ENCODE data around the gene ULK4.
A peak's percentile ranks its signal among the peaks of the same experiment; 100 is the strongest.

ULK4 gene

DNA sequence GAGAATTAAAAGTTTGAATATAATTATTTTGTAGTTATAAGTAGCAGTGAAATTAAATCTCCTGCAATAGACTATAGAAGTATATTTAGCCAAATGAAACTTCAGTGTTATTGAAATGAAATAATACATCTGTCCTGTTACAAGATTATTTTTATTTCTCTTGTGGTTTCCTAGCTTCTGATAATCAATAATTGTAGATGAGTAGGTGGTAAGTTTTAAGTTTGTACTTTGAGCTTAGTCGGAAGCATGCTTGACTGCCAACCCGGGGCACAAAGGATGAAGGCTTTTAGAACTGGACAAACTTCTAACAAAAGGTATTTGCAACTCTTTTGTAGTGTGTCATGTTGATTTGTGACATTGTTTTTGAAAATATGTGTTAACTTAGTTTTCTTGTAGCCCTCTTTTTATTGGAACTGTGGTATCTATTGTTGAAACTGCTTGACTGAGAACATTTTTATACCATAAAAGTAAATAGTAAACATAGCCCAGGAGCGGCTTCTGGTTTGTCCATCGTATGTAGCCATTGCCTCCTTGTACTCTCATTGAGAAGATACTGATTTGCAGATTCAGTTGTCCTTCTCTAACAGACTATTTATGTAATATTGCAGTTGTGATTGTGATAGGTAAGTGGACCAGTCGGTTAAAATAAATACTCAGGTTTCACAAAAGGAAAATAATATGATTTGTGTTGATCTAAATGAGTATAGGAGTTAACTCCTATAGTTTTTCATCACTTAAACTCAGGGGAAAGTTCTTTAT, 759.6 kb downstream of the ULK4 start:
- TF ChIP-seq CTCF (IDR thresholded peaks at IDR 0.05; ENCODE audit: control insufficient read depth, extremely low read depth, insufficient read depth), result no peak
- no peak overlapping the region; the same call in 1 of the 2 replicates for H3K4me3 ChIP-seq (ENCODE audit: low read depth, low read length)
- no peak for DNase-seq (ENCODE audit: low read depth)

- DNase-seq (ENCODE audit: low read depth), result no peak
- no peak for TF ChIP-seq CTCF (IDR thresholded peaks at IDR 0.05; ENCODE audit: control insufficient read depth, extremely low read depth, insufficient read depth)
- peak overlapping the region; percentile 82 for H3K4me3 ChIP-seq (ENCODE audit: low read depth, low read length)
These were observed 761.3 kb downstream of the ULK4 start for GRCh38 chr3:41200669-41201021.

DNA sequence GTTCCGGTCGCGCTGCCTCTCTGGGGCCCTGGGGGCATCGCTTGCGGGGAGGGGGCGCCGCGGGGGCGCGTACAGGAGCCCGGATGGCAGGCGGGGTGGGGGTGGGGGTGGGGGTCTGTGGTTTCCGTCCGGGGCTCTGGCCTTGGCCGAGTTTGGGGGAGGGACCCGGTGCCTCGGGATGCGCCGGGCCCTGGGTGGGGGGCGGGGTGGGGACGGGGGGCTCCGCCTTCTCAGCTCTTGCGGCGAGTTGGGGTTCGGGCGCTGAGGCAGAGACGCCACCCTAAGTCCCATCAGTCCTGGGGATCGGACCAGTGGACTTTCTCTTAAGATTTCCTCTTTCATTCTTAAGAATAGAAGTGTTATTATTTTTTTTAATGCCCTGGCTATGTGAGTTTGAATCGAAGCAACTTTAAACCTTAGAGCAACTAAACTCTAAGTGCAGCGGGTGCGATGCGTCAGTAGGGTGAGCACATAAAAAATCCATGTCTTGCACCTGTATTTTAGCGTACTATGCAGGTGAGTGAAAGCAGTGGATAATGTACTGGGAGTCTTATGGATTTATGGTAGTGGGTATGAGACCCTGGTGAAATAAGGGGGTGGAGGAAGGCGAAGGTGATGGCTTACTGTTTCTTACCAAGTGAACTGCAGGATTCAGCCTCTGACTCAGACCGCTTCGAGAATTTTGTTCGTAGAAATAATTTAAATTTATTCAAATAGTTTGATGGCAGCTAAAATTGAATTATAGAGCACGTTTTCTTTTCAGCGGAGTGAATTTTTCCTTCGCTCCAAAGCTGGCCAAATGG, 761.8 kb downstream of the ULK4 start:
- no peak for DNase-seq (ENCODE audit: low read depth)
- 0 out of 2 replicates have a peak, but pooled peaks have one; percentile 1 for TF ChIP-seq CTCF (IDR thresholded peaks at IDR 0.05; ENCODE audit: control insufficient read depth, extremely low read depth, insufficient read depth)
- H3K4me3 ChIP-seq (ENCODE audit: low read depth, low read length), result peak overlapping the region; percentile 82

DNA sequence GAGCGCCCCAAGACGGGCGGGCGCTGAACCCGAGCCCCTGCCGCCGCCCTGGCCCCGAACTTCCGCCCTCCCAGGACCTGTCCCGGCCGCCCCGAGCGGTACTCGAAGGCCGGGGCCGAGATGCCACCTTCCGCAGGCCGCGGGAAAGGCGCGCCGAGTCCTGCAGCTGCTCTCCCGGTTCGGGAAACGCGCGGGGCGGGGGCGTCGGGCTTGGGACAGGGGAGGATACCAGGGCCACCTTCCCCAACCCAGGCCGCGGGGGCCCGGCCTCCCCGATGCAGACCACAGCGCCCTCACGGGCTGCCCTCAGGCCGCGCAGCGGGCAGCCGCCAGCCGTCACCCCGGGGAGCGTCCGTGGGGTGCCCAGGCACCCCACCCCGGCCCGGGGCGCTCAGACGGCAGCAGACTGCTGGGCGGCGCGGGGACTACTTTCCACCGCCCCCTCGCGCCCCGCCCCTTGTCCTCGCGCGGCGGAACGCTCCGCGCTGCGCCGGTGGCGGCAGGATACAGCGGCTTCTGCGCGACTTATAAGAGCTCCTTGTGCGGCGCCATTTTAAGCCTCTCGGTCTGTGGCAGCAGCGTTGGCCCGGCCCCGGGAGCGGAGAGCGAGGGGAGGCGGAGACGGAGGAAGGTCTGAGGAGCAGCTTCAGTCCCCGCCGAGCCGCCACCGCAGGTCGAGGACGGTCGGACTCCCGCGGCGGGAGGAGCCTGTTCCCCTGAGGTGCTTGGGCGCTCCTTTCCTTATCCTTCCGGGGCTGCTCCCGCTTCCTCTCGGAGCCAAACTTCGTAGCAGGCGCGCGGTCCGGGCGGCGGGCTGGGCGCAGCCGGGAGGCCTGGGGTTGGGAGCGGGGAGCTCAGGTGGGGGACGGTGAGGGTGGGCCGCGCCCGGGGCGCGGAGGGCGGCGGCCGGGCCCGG, 762.7 kb downstream of the ULK4 start, which contains the start of gene CTNNB1:
Gene CTNNB1 (plus strand): TSS at position 556 of the 916 bp plus-strand sequence. CDS start 24,564 bp downstream, outside the sequence.
- H3K4me3 ChIP-seq (ENCODE audit: low read depth, low read length), result peak within 1 kb of the TSS; percentile 82
- TF ChIP-seq CTCF (IDR thresholded peaks at IDR 0.05; ENCODE audit: control insufficient read depth, extremely low read depth, insufficient read depth), result peak; percentile 6; the same call in 1 of the 2 replicates
- DNase-seq (ENCODE audit: low read depth), result peak; percentile 86

DNA sequence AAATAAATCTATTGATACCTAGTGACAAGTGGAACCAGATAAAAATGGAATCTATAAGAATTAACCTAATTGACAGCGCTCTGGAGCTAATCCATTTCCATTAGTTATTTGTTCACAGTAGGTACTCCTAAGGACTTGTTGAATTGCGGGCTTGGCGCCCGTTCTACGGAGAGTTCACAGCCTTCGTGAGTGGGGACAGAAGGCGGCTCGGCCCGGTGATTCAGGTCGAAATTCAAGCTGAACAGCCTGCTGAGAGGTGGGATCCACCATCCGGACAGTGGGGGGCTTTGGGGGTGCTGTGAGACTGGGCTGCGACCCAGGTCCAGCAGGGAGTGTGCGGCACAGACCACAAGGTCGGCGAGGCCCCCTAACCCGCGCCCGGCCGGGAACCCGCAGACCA, 763.4 kb downstream of the ULK4 start:
- no peak for DNase-seq (ENCODE audit: low read depth)
- no peak for TF ChIP-seq CTCF (IDR thresholded peaks at IDR 0.05; ENCODE audit: control insufficient read depth, extremely low read depth, insufficient read depth)
- peak overlapping the region; percentile 82 for H3K4me3 ChIP-seq (ENCODE audit: low read depth, low read length)

DNA sequence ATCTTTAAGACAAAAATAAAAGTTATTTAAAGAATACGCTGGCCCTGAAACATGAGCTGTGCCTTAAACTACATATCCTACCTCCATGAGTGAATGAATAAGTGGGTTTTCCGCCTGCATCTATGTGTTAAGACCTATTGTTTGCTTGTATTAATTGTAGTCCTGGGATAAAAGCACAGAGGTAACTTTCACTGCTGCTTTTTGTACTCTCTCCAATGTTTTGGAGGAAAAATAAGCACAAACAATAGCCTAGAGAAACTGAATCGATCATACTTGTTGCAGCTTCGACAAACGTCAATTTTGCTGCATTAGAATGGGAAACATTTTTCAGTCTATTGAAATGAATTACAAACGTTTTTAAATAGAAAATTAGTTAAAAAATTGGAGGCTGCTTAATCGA, 763.9 kb downstream of the ULK4 start:
- DNase-seq (ENCODE audit: low read depth), result no peak
- no peak for TF ChIP-seq CTCF (IDR thresholded peaks at IDR 0.05; ENCODE audit: control insufficient read depth, extremely low read depth, insufficient read depth)
- H3K4me3 ChIP-seq (ENCODE audit: low read depth, low read length), result no peak overlapping the region

All from LNCaP clone FGC (cell line).